HG03039 (cell line): Measurements from ENCODE around the gene PAIP2B.
"Not testable (repeated sequence)": the region's sequence is repeated elsewhere in the genome, so short reads cannot be mapped to it uniquely, and the experiment has no call there.

Source experiments
- ATAC-seq: cut with Tn5 transposase; IDR thresholded peaks from one replicate; pipeline ENCODE4 v1.9.1; 2021; ENCODE audit warnings: mild to moderate bottlenecking, moderate library complexity; ENCODE audit not compliant: unreplicated experiment

The PAIP2B gene

GRCh38 chr2:71220743-71221142, 6.2 kb downstream of the PAIP2B start:
- ATAC-seq = no peak

- ATAC-seq = no peak
Observed at GRCh38 chr2:71216501-71216900, 10.4 kb downstream of the PAIP2B start.

- no peak for ATAC-seq
Observed at GRCh38 chr2:71215447-71215846, 11.5 kb downstream of the PAIP2B start.

- ATAC-seq = no peak
Observed at GRCh38 chr2:71212336-71212735, 14.6 kb downstream of the PAIP2B start.

- no peak for ATAC-seq
Observed at GRCh38 chr2:71210292-71210691, 16.6 kb downstream of the PAIP2B start.

- no peak for ATAC-seq
Observed at GRCh38 chr2:71208756-71209155, 18.1 kb downstream of the PAIP2B start.

GRCh38 chr2:71207601-71208000, 19.3 kb downstream of the PAIP2B start:
- ATAC-seq = no peak

GRCh38 chr2:71206271-71206670, 20.6 kb downstream of the PAIP2B start:
- no peak for ATAC-seq

- ATAC-seq = no peak
Observed at GRCh38 chr2:71191570-71191943, 35.3 kb downstream of the PAIP2B start.

- no peak for ATAC-seq
Observed at GRCh38 chr2:71190656-71191569, 36.0 kb downstream of the PAIP2B start.

GRCh38 chr2:71187589-71187988, 39.3 kb downstream of the PAIP2B start:
- no peak for ATAC-seq

GRCh38 chr2:71186973-71187372, 39.9 kb downstream of the PAIP2B start:
- ATAC-seq = no peak

GRCh38 chr2:71183306-71184115, 43.4 kb downstream of the PAIP2B start:
- not testable (repeated sequence) for ATAC-seq

GRCh38 chr2:71181316-71181715, 45.6 kb downstream of the PAIP2B start:
- no peak for ATAC-seq

- not testable (repeated sequence) for ATAC-seq
Observed at GRCh38 chr2:71178836-71179235, 48.1 kb downstream of the PAIP2B start.

- ATAC-seq = no peak
Observed at GRCh38 chr2:71174207-71174606, 52.7 kb downstream of the PAIP2B start.

GRCh38 chr2:71173096-71173495, 53.8 kb downstream of the PAIP2B start:
- ATAC-seq = no peak

- no peak for ATAC-seq
Observed at GRCh38 chr2:71166812-71167211, 60.1 kb downstream of the PAIP2B start.

GRCh38 chr2:71157124-71157793, 69.6 kb downstream of the PAIP2B start:
- ATAC-seq = no peak

- no peak for ATAC-seq
Observed at GRCh38 chr2:71156573-71156972, 70.3 kb downstream of the PAIP2B start.

GRCh38 chr2:71155846-71156245, 71.1 kb downstream of the PAIP2B start:
- no peak for ATAC-seq
